IMR-90 (cell line): ENCODE results near the gene PSD2.

ENCODE experiments used
- BHLHE40 ChIP-seq: fragments of 150-350 bp; IDR thresholded peaks from 2 replicates; pipeline ENCODE4 v1.6.1; 2016; ENCODE audit warnings: mild to moderate bottlenecking, low read depth, low read length
- CTCF ChIP-seq: conservative IDR thresholded peaks from 2 replicates; pipeline ENCODE4 v1.5.1; 2012; ENCODE audit warnings: mild to moderate bottlenecking, low read depth, low read length, improper control_type of control experiment
- FOS ChIP-seq: fragments of 150-350 bp; IDR thresholded peaks from 2 replicates; pipeline ENCODE4 v1.6.1; 2016; ENCODE audit warnings: low read depth, low read length
- MAZ ChIP-seq: IDR thresholded peaks from 2 replicates; pipeline ENCODE4 v1.6.1; 2012; ENCODE audit warnings: low read depth, mild to moderate bottlenecking, low read length, improper control_type of control experiment, moderate library complexity, borderline replicate concordance
- RAD21 ChIP-seq: IDR thresholded peaks from 2 replicates; pipeline ENCODE4 v1.6.1; 2012; ENCODE audit warnings: low read length, improper control_type of control experiment
- SMC3 ChIP-seq: fragments of 150-350 bp; IDR thresholded peaks from 2 replicates; pipeline ENCODE4 v1.6.1; 2016; ENCODE audit warnings: low read depth, mild to moderate bottlenecking, antibody characterized with exemption, low read length, moderate library complexity

- TF ChIP-seq CTCF, result no peak
- no peak for TF ChIP-seq SMC3
- TF ChIP-seq MAZ, result no peak
- no peak for TF ChIP-seq BHLHE40
- TF ChIP-seq FOS, result no peak
- no peak for TF ChIP-seq RAD21
These were observed 89.1 kb downstream of the PSD2 start for GRCh38 chr5:139884734-139885133.
